Adrenal gland (tissue), 12 donors: ENCODE measurements around the gene ATP2C1. TPM values are rescaled to one million over a fixed set of nuclear protein-coding genes. Genes with fewer than 3 reads are reported as not detected.

Source experiments
- DNase-seq, 7 donors: peaks; one replicate each; pipeline ENCODE4 v3.0.0-alpha.2; 2019 to 2020
- H3K27ac ChIP-seq, 5 donors: fragments of 200-600 bp; sonication (generic) in 4 of 5; 1 replicate in 3 of 5; 2 replicates in 2 of 5; pipeline versions ENCODE4 v1.5.1 to v1.8.0; 2016 to 2020; ENCODE audit warnings: mild to moderate bottlenecking in 1 of 5
- H3K27me3 ChIP-seq: fragments of 200-600 bp; 2 replicates; pipeline ENCODE4 v1.8.0; 2021
- H3K36me3 ChIP-seq, 2 donors: fragments of 200-600 bp; replicated peaks in 1 of 2; 1 replicate in 1 of 2; 2 replicates in 1 of 2; pipeline versions ENCODE4 v1.5.1 to v1.8.0; 2018 to 2022
- H3K4me1 ChIP-seq, 2 donors: fragments of 200-600 bp; replicated peaks in 1 of 2; 1 replicate in 1 of 2; 2 replicates in 1 of 2; pipeline versions ENCODE4 v1.5.1 to v1.8.0; 2018 to 2021
- H3K4me3 ChIP-seq, 4 donors: fragments of 200-600 bp; sonication (generic) in 3 of 4; one replicate each; pipeline ENCODE4 v1.5.1; 2016 to 2018
- H3K9me3 ChIP-seq, 3 donors: fragments of 200-600 bp; sonication (generic) in 1 of 3; replicated peaks in 1 of 3; 1 replicate in 2 of 3; 2 replicates in 1 of 3; pipeline versions ENCODE4 v1.5.1 to v1.8.0; 2016 to 2021
- CTCF ChIP-seq, 6 experiments: fragments of 450-650 bp in 4 of 6; fragments of 200-600 bp in 2 of 6; sonication (generic) in 1 of 6; IDR thresholded peaks; 1 replicate in 5 of 6; 2 replicates in 1 of 6; pipeline versions ENCODE4 v1.5.1 to v1.8.0; 2016 to 2021; ENCODE audit warnings: antibody characterized with exemption in 6 of 6, mild to moderate bottlenecking in 2 of 6, moderate library complexity in 1 of 6
- POLR2A ChIP-seq, 2 donors: fragments of 450-650 bp; IDR thresholded peaks; one replicate each; pipeline ENCODE4 v1.6.1; 2017; ENCODE audit warnings: antibody characterized with exemption in 2 of 2, mild to moderate bottlenecking in 2 of 2, moderate library complexity in 1 of 2
- whole genome bisulfite sequencing, 4 donors: extraction: QIAGEN DNeasy Blood & Tissue Kit in 2 of 4; methylation state at CpG; one replicate each; pipeline versions ENCODE4 v1.1.5 to v1.1.7; 2013 to 2017; 5-methylcytosine and 5-hydroxymethylcytosine counted together
- intact Hi-C, 2 donors: fragments of 100-400 bp; cut with DNase I; formaldehyde crosslinking; loops; one replicate each; pipeline versions ENCODE4 v1.14.1 to v1.15.0; 2022 to 2023
- polyA plus RNA-seq, 3 donors: library from polyadenylated mRNA; stranded (reverse); fragments of 200-250 nt in 2 of 3; fragments of 350-450 nt in 1 of 3; fragmentation: Illumina TruSeq in 1 of 3; extraction: RNeasy Lipid Tissue Mini Kit (QIAGEN cat#74804) in 1 of 3; gene quantifications; one replicate each; pipeline ENCODE4 v1.2.3, GENCODE V29; 2013 to 2014
- total RNA-seq, 9 donors: library from RNA; depleted of rRNA in 4 of 9; stranded (reverse); fragments of >200 nt in 4 of 9; fragments of 120-200 nt in 1 of 9; fragmentation: NEBNext Ultra II Directional in 1 of 9; extraction: Animal tissue kit (Norgen Biotek cat#: 25700) in 1 of 9; gene quantifications; one replicate each; pipeline versions ENCODE4 v1.1.0 to v1.2.4, GENCODE V29; 2013 to 2023
- donor health status: healthy with polysubstance abuse.
- donor health status: Bipolar disorder and iron deficiency.
- donor health status: DM: yes; HTN: yes; CAD: no.
- donor health status: DM: no; HTN: no; CAD: no.
- donor health status: DM: no; HTN: no; CAD: no.
- donor health status: DM: yes; HTN: yes; CAD: no.

The ATP2C1 gene
- total and polyA plus RNA-seq, 12 donors, result 26.7 to 78.6 (median 55.5) TPM

- Histone ChIP-seq H3K36me3 (no peaks in the 10 kb centered on the region), H3K4me3 (no peak overlapping the region), H3K27ac (no peak overlapping the region), H3K4me1 (no peaks in the 10 kb centered on the region), H3K9me3 (no peaks in the 10 kb centered on the region), H3K27me3 (no peaks in the 10 kb centered on the region)
- TF ChIP-seq POLR2A (IDR thresholded peaks at IDR 0.05), result no peak
- TF ChIP-seq CTCF (IDR thresholded peaks at IDR 0.05), result no peak
- intact Hi-C loops, result no loop called here
- DNase-seq, result no peak
- 72 to 75% (median 72%) methylated on average over 4 of the region's 4 CpGs for WGBS, 4 donors
These were observed 42.0 kb downstream of the ATP2C1 start for GRCh38 chr3:130935761-130936492.

GRCh38 chr3:130939753-130940152 lies 45.9 kb downstream of the ATP2C1 start:
- intact Hi-C loops, result no loop called here

GRCh38 chr3:130941793-130942192 lies 47.9 kb downstream of the ATP2C1 start:
- H3K9me3 ChIP-seq, result no peaks in the 10 kb centered on the region

More at GRCh38 chr3:130939753-130940152, 45.9 kb downstream of the ATP2C1 start:
- no peaks in the 10 kb centered on the region for H3K4me1 ChIP-seq
- no peaks in the 10 kb centered on the region for H3K9me3 ChIP-seq
- TF ChIP-seq CTCF (IDR thresholded peaks at IDR 0.05) (no peak), POLR2A (IDR thresholded peaks at IDR 0.05) (no peak)
- no peak overlapping the region for H3K4me3 ChIP-seq
- peaks cover 0 to 22% of the 10 kb centered on the region in 2 donors for H3K36me3 ChIP-seq
- H3K27ac ChIP-seq, result no peak overlapping the region
- no peak for DNase-seq
- H3K27me3 ChIP-seq, result no peaks in the 10 kb centered on the region

GRCh38 chr3:130946882-130947281 lies 53.0 kb downstream of the ATP2C1 start:
- WGBS, 4 donors, result 89 to 95% (median 94%) methylated on average over 3 of the region's 3 CpGs

More at GRCh38 chr3:130941793-130942192, 47.9 kb downstream of the ATP2C1 start:
- Histone ChIP-seq H3K27me3 (no peaks in the 10 kb centered on the region), H3K4me1 (no peaks in the 10 kb centered on the region), H3K27ac (no peak overlapping the region), H3K4me3 (no peak overlapping the region), H3K36me3 (peaks cover 0 to 22% of the 10 kb centered on the region in 2 donors)
- no peak for DNase-seq
- intact Hi-C loops, result no loop called here
- TF ChIP-seq CTCF (IDR thresholded peaks at IDR 0.05), result no peak

More at GRCh38 chr3:130946882-130947281, 53.0 kb downstream of the ATP2C1 start:
- no peak for DNase-seq
- Histone ChIP-seq H3K27me3 (no peaks in the 10 kb centered on the region), H3K36me3 (peaks cover 0 to 16% of the 10 kb centered on the region in 2 donors), H3K4me3 (no peak overlapping the region), H3K4me1 (no peaks in the 10 kb centered on the region), H3K27ac (no peak overlapping the region), H3K9me3 (no peaks in the 10 kb centered on the region)
- TF ChIP-seq POLR2A (IDR thresholded peaks at IDR 0.05) (no peak), CTCF (IDR thresholded peaks at IDR 0.05) (no peak)
- intact Hi-C loops, result no loop called here
